Upper lobe of right lung (tissue), 1 donor: ENCODE results near the gene OLFML2A. TPM values are rescaled to one million over a fixed set of nuclear protein-coding genes. Genes with fewer than 3 reads are reported as not detected.
"Not testable (repeated sequence)": the region's sequence is repeated elsewhere in the genome, so short reads cannot be mapped to it uniquely, and the experiment has no call there.

Source experiments
- ATAC-seq: fragments of 200-7000 bp; cut with Tn5 transposase; one replicate; pipeline ENCODE4 v1.9.1; 2020; ENCODE audit warnings: mild to moderate bottlenecking, moderate library complexity
- DNase-seq: peaks from one replicate; pipeline ENCODE4 v3.0.0-alpha.2; 2020
- H3K27ac ChIP-seq: fragments of 200-600 bp; one replicate; pipeline ENCODE4 v1.8.0; 2022
- H3K27me3 ChIP-seq: fragments of 200-600 bp; one replicate; pipeline ENCODE4 v1.8.0; 2022; ENCODE audit warnings: mild to moderate bottlenecking
- H3K36me3 ChIP-seq: fragments of 200-600 bp; one replicate; pipeline ENCODE4 v1.8.0; 2022
- H3K4me1 ChIP-seq: fragments of 200-600 bp; one replicate; pipeline ENCODE4 v1.8.0; 2022
- H3K4me3 ChIP-seq: fragments of 200-600 bp; one replicate; pipeline ENCODE4 v1.8.0; 2022; ENCODE audit warnings: mild to moderate bottlenecking
- H3K9me3 ChIP-seq: fragments of 200-600 bp; one replicate; pipeline ENCODE4 v1.8.0; 2022
- CTCF ChIP-seq: fragments of 200-600 bp; IDR thresholded peaks from one replicate; pipeline ENCODE4 v1.8.0; 2022; ENCODE audit warnings: antibody characterized with exemption
- intact Hi-C: fragments of 100-400 bp; cut with DNase I; formaldehyde crosslinking; loops from one replicate; pipeline ENCODE4 v1.11.0; 2022
- total RNA-seq: library from RNA; stranded (reverse); fragmentation: NEBNext Ultra II Directional; extraction: Animal tissue kit (Norgen Biotek cat#: 25700); gene quantifications from one replicate; pipeline ENCODE4 v1.2.1, GENCODE V29; 2021
- donor health status: DM: no; HTN: yes; CAD: no; lungs with severe emphysema.

Gene OLFML2A
- total RNA-seq, 1 donor from 2014 or later, result 39.5 TPM

- Histone ChIP-seq H3K36me3 (no peaks in the 10 kb centered on the region), H3K9me3 (no peaks in the 10 kb centered on the region), H3K4me1 (peaks cover 17% of the 10 kb centered on the region), H3K27ac (no peak overlapping the region), H3K27me3 (no peaks in the 10 kb centered on the region), H3K4me3 (no peak overlapping the region)
- DNase-seq (no peak), ATAC-seq (peak; percentile 51)
- no peak for TF ChIP-seq CTCF
- intact Hi-C loops, result no loop called here
Observed at GRCh38 chr9:124831642-124832364, 54.9 kb downstream of the OLFML2A start.

- Histone ChIP-seq H3K27me3 (no peaks in the 10 kb centered on the region), H3K36me3 (no peaks in the 10 kb centered on the region), H3K4me1 (peaks cover 17% of the 10 kb centered on the region), H3K9me3 (no peaks in the 10 kb centered on the region), H3K27ac (no peak overlapping the region), H3K4me3 (no peak overlapping the region)
- peak; percentile 32 for ATAC-seq
- intact Hi-C loops, result no loop called here
- no peak for TF ChIP-seq CTCF
- no peak for DNase-seq
Observed at GRCh38 chr9:124834591-124834990, 57.7 kb downstream of the OLFML2A start.

- no peak for DNase-seq
- Histone ChIP-seq H3K4me1 (peaks cover 17% of the 10 kb centered on the region), H3K9me3 (no peaks in the 10 kb centered on the region), H3K4me3 (no peak overlapping the region), H3K27ac (no peak overlapping the region), H3K36me3 (no peaks in the 10 kb centered on the region), H3K27me3 (no peaks in the 10 kb centered on the region)
- no peak for TF ChIP-seq CTCF
- peak; percentile 38 for ATAC-seq
- intact Hi-C loops, result no loop called here
Observed at GRCh38 chr9:124835026-124835557, 58.2 kb downstream of the OLFML2A start.

- intact Hi-C loops, H3K36me3 ChIP-seq, H3K27me3 ChIP-seq, H3K4me1 ChIP-seq, H3K9me3 ChIP-seq, ATAC-seq, H3K4me3 ChIP-seq, H3K27ac ChIP-seq, DNase-seq: not testable (repeated sequence)
Observed at GRCh38 chr9:124838132-124838531, 61.2 kb downstream of the OLFML2A start.

- H3K4me1 ChIP-seq, H3K4me3 ChIP-seq, H3K36me3 ChIP-seq, H3K9me3 ChIP-seq, H3K27ac ChIP-seq, intact Hi-C loops, DNase-seq, ATAC-seq, H3K27me3 ChIP-seq: not testable (repeated sequence)
Observed at GRCh38 chr9:124838567-124839275, 61.8 kb downstream of the OLFML2A start.

GRCh38 chr9:124839612-124840299, 62.8 kb downstream of the OLFML2A start:
- Histone ChIP-seq H3K9me3 (no peaks in the 10 kb centered on the region), H3K27ac (no peak overlapping the region), H3K27me3 (no peaks in the 10 kb centered on the region), H3K36me3 (no peaks in the 10 kb centered on the region), H3K4me1 (peaks cover 8% of the 10 kb centered on the region), H3K4me3 (no peak overlapping the region)
- ATAC-seq, result peak; percentile 61
- intact Hi-C loops, result no loop called here
- no peak for DNase-seq
- TF ChIP-seq CTCF, result peak; percentile 51
